IPS-20b (cell line): Measurements from ENCODE around the gene SLC17A7.
A peak's percentile ranks its signal among the peaks of the same experiment; 100 is the strongest.
"Not testable (repeated sequence)": the region's sequence is repeated elsewhere in the genome, so short reads cannot be mapped to it uniquely, and the experiment has no call there.

Experiments used
- H3K27ac ChIP-seq: one replicate; pipeline ENCODE4 v1.5.1; 2013; ENCODE audit warnings: low read length
- H3K27me3 ChIP-seq: 2 replicates; pipeline ENCODE4 v1.6.1; 2013; ENCODE audit warnings: mild to moderate bottlenecking, low read length, inconsistent platforms; ENCODE audit not compliant: insufficient read depth
- H3K36me3 ChIP-seq: 2 replicates; pipeline ENCODE4 v1.6.1; 2013; ENCODE audit warnings: low read depth, mild to moderate bottlenecking, inconsistent platforms, low read length, moderate library complexity; ENCODE audit not compliant: insufficient read depth
- H3K4me1 ChIP-seq: 2 replicates; pipeline ENCODE4 v1.6.1; 2013; ENCODE audit warnings: mild to moderate bottlenecking, control low read depth, inconsistent platforms, low read length, moderate library complexity; ENCODE audit not compliant: insufficient read depth
- H3K4me3 ChIP-seq: 2 replicates; pipeline ENCODE4 v1.5.1; 2013; ENCODE audit warnings: mild to moderate bottlenecking, low read length, inconsistent platforms
- H3K9ac ChIP-seq: 2 replicates; pipeline ENCODE4 v1.6.1; 2013; ENCODE audit warnings: low read depth, mild to moderate bottlenecking, inconsistent platforms, low read length, moderate library complexity
- H3K9me3 ChIP-seq: 2 replicates; pipeline ENCODE4 v1.6.1; 2013; ENCODE audit warnings: mild to moderate bottlenecking, low read depth, low read length, inconsistent platforms; ENCODE audit not compliant: insufficient read depth

Gene SLC17A7

GRCh38 chr19:49479975-49480628 is 38.8 kb upstream of the SLC17A7 start:
- no peaks in the 10 kb centered on the region for H3K9me3 ChIP-seq
- H3K4me1 ChIP-seq, result peaks cover 2% of the 10 kb centered on the region; the same call in 1 of the 2 replicates
- H3K27me3 ChIP-seq, result peaks cover 3% of the 10 kb centered on the region
- no peak overlapping the region for H3K4me3 ChIP-seq
- H3K27ac ChIP-seq, result no peak overlapping the region
- H3K36me3 ChIP-seq, result no peaks in the 10 kb centered on the region
- H3K9ac ChIP-seq, result no peak overlapping the region

DNA sequence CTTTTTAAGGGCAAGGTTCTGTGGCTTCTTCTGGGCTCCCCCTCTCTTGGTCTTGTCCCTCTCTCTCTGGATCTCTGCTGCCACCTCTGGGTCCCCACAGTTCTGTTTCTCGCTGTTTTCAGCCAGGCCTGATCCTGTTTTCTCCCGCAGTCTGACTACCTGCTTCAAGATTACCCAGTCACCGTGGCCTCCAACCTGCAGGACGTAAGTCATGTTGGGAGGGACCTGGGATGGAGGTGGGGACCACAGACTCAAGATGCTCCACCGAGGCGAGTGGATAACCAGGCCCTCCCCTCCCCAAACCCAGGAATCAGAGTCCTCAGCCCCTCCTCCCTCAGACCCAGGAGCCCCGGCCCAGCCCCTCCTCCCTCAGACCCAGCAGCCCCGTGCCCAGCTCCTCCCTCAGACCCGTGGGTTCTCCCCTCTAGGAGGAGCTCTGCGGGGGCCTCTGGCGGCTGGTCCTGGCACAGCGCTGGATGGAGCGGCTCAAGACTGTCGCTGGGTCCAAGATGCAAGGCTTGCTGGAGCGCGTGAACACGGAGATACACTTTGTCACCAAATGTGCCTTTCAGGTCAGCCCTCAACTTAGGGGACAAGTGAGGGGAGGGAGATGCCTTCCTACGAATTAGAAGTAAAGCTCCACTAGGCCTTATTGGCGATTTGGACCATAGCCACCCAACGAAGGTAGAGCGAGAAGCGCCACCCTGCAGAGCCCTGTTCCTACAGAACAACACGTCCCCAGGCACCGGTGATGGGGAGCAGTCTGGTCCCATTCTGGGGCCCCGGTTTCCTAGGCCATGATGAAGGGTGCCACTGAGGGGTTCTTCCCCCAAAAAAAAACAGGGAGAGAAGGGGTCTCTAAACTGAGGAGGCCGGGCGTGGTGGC is 34.9 kb upstream of the SLC17A7 start:
- no peaks in the 10 kb centered on the region for H3K36me3 ChIP-seq
- peaks cover 2% of the 10 kb centered on the region; the same call in 1 of the 2 replicates for H3K4me1 ChIP-seq
- no peak overlapping the region for H3K27ac ChIP-seq
- no peaks in the 10 kb centered on the region for H3K9me3 ChIP-seq
- no peak overlapping the region; the same call in 1 of the 2 replicates for H3K9ac ChIP-seq
- H3K4me3 ChIP-seq, result peak overlapping the region; percentile 45
- H3K27me3 ChIP-seq, result peaks cover 11% of the 10 kb centered on the region

DNA sequence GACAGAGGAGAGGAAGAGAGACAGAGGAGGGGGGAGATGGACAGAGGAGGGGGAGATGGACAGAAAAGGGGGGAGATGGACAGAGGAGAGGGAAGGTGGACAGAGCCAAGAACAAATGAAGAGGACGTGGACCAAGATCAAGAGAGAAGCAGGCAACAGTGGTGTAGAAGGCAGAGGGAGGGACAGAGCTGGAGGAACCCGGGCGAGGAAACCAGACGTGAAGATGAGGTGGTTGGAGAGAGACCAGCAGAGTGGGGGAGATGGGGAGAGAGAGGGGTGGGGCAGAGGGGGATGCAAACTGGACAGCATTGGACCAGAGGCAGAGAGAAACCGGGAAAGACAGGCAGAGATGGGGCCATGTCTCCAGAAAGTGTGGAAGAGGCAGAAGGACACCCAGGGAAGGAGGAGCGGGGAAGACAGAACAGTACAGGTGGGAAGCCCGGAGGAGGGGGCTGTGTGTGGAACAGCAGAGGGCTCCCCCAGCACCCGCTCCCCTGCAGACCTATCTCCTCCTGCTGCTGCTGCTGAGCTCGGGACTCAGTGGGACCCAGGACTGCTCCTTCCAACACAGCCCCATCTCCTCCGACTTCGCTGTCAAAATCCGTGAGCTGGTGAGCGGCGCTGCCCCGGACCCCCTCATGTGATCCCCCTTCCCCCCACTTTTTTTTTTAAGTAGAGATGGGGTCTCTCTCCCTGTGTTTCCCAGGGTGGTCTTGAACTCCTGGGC is 34.0 kb upstream of the SLC17A7 start:
- Histone ChIP-seq H3K4me1 (peaks cover 2% of the 10 kb centered on the region; the same call in 1 of the 2 replicates), H3K4me3 (no peak overlapping the region), H3K27me3 (peaks cover 11% of the 10 kb centered on the region), H3K27ac (no peak overlapping the region), H3K9ac (no peak overlapping the region), H3K36me3 (peaks cover 7% of the 10 kb centered on the region; the same call in 1 of the 2 replicates), H3K9me3 (no peaks in the 10 kb centered on the region)

- Histone ChIP-seq H3K4me3 (no peak overlapping the region; the same call in 1 of the 2 replicates), H3K4me1 (peaks cover 2% of the 10 kb centered on the region; the same call in 1 of the 2 replicates), H3K27me3 (peaks cover 11% of the 10 kb centered on the region), H3K27ac (no peak overlapping the region), H3K9ac (no peak overlapping the region), H3K36me3 (peaks cover 14% of the 10 kb centered on the region; the same call in 1 of the 2 replicates), H3K9me3 (no peaks in the 10 kb centered on the region)
These were observed 33.2 kb upstream of the SLC17A7 start for GRCh38 chr19:49474542-49474924.

- H3K27me3 ChIP-seq, result peaks cover 11% of the 10 kb centered on the region
- H3K9me3 ChIP-seq, result no peaks in the 10 kb centered on the region
- H3K4me3 ChIP-seq, result peak within 1 kb of the TSS; percentile 64; the same call in 1 of the 2 replicates
- no peak within 1 kb of the TSS for H3K27ac ChIP-seq
- peaks cover 14% of the 10 kb centered on the region; the same call in 1 of the 2 replicates for H3K36me3 ChIP-seq
- no peak within 1 kb of the TSS for H3K9ac ChIP-seq
- H3K4me1 ChIP-seq, result peaks cover 2% of the 10 kb centered on the region; the same call in 1 of the 2 replicates
These were observed 32.7 kb upstream of the SLC17A7 start, which contains the start of gene FLT3LG for GRCh38 chr19:49473868-49474541. Gene FLT3LG, plus strand, starts transcription at chr19:49474215. Its CDS starts 425 bp downstream, at chr19:49474640.

DNA sequence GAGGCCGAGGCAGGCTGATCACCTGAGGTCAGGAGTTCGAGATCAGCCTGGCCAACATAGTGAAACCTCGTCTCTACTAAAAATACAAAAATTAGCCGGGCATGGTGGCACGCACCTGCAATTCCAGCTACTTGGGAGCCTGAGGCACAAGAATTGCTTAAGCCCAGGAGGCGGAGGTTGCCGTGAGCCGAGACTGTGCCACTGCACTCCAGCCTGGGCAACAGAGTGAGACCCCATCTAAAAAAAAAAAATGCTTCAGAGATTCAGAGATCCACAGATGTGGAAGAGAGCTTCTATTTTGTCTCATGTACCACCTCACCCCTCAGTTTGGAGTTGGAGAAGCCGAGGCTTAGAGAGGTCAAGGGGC is 32.2 kb upstream of the SLC17A7 start:
- H3K9me3 ChIP-seq, H3K9ac ChIP-seq, H3K4me3 ChIP-seq, H3K4me1 ChIP-seq, H3K27ac ChIP-seq: not testable (repeated sequence)
- Histone ChIP-seq H3K27me3 (peaks cover 11% of the 10 kb centered on the region), H3K36me3 (peaks cover 14% of the 10 kb centered on the region; the same call in 1 of the 2 replicates)

- Histone ChIP-seq H3K9ac (no peak overlapping the region), H3K4me3 (no peak overlapping the region), H3K4me1 (peaks cover 2% of the 10 kb centered on the region; the same call in 1 of the 2 replicates), H3K27me3 (peaks cover 11% of the 10 kb centered on the region), H3K9me3 (no peaks in the 10 kb centered on the region), H3K36me3 (peaks cover 14% of the 10 kb centered on the region; the same call in 1 of the 2 replicates), H3K27ac (no peak overlapping the region)
These were observed 31.6 kb upstream of the SLC17A7 start for GRCh38 chr19:49472936-49473335.

DNA sequence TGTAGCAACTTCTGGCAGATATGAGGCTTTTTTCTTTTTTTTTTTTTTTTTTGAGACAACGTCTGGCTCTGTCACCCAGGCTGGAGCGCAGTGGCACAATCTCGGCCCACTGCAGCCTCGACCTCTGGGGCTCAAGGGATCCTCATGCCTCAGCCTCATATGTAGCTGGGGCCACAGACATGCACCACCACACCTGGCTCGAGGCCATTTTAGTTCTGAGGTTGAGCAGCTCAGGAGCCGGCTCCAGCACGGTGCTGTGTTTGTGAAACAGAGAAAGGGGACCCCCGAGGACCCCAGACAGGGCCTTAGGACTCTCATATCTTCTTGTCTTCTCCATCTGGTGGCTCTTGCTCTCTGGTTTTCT is 29.3 kb upstream of the SLC17A7 start:
- Histone ChIP-seq H3K27me3 (peaks cover 11% of the 10 kb centered on the region), H3K9ac (no peak overlapping the region), H3K4me3 (no peak overlapping the region), H3K27ac (no peak overlapping the region), H3K36me3 (peaks cover 17% of the 10 kb centered on the region; the same call in 1 of the 2 replicates), H3K4me1 (no peaks in the 10 kb centered on the region; the same call in 1 of the 2 replicates), H3K9me3 (no peaks in the 10 kb centered on the region)

DNA sequence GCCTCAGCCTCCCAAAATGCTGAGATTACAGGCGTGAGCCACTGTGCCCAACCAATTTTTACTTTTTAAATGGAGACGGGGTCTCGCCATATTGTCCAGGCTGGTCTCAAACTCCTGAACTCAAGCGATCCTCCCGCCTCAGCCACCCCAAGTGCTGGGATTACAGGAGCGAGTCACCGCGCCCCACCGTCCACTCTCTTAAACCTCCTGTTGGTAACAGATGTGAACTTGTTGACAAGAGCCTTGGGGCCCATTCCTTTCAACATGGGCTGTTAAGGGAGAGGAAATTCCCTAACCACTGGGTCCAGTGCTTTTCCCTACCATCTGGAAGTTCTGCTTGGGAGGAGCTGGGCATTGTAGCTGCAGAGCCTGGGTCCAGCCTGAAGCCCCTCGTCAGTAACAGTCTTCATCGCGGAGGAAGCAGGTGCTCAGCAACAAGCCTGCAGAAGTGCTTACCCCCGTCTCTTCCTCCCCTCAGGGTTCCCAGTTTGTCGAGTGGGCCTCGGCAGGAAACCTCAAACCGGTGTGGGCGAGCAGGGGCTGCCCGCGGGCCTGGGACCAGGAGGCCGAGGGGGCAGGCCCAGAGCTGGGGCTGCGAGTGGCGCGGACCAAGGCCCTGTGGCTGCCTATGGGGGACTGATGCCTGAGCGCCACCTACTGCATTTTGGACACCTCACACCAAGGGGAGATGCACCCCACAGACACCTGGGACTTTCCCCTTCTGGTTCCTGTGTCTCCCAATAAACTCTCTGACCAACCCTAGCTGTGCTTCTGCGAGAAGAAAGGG is 28.7 kb upstream of the SLC17A7 start:
- Histone ChIP-seq H3K4me1 (no peaks in the 10 kb centered on the region; the same call in 1 of the 2 replicates), H3K27ac (no peak overlapping the region), H3K27me3 (peaks cover 7% of the 10 kb centered on the region), H3K9me3 (no peaks in the 10 kb centered on the region), H3K36me3 (peaks cover 22% of the 10 kb centered on the region; the same call in 1 of the 2 replicates), H3K4me3 (no peak overlapping the region), H3K9ac (no peak overlapping the region)

- Histone ChIP-seq H3K36me3 (peaks cover 30% of the 10 kb centered on the region; the same call in 1 of the 2 replicates), H3K27ac (no peak overlapping the region), H3K9me3 (no peaks in the 10 kb centered on the region), H3K4me3 (no peak overlapping the region), H3K9ac (peak overlapping the region; percentile 16; the same call in 1 of the 2 replicates), H3K27me3 (no peaks in the 10 kb centered on the region), H3K4me1 (no peaks in the 10 kb centered on the region; the same call in 1 of the 2 replicates)
These were observed 27.6 kb upstream of the SLC17A7 start for GRCh38 chr19:49468746-49469447.
